Measurements from ENCODE around the gene BROX.
"Not testable (repeated sequence)": the region's sequence is repeated elsewhere in the genome, so short reads cannot be mapped to it uniquely, and the experiment has no call there.

BROX gene

GRCh38 chr1:222712253-222713090 is at the start of gene BROX, which contains the start of gene AIDA:
TSS of gene BROX (plus strand) at chr1:222712564. CDS start at chr1:222715700, 3,136 bp downstream.
TSS of gene AIDA (minus strand) at chr1:222712491. CDS start at chr1:222712317, 174 bp downstream.
- TF ChIP-seq YY1 (IDR thresholded peaks at IDR 0.05; ENCODE audit: insufficient read depth, insufficient read length) (peak; percentile 97), ZNF274 (IDR thresholded peaks at IDR 0.05; ENCODE audit: low read depth, low read length) (no peak), SUZ12 (IDR thresholded peaks at IDR 0.05; ENCODE audit: extremely low read depth, insufficient read depth, insufficient read length) (no peak)
- peak; percentile 85 for DNase-seq (ENCODE audit: low read depth, low spot score)
- H3K27me3 ChIP-seq (ENCODE audit: insufficient read depth, insufficient read length): no peaks in the 10 kb centered on the region
- no peaks in the 10 kb centered on the region for H3K9me3 ChIP-seq (ENCODE audit: insufficient read depth, low read length)
- H3K36me3 ChIP-seq (ENCODE audit: insufficient read depth, insufficient read length, low read length): peaks cover 42% of the 10 kb centered on the region
- H3K9ac ChIP-seq (ENCODE audit: insufficient read length, low read depth): peak within 1 kb of the TSS; percentile 92
- peak within 1 kb of the TSS; percentile 86 for H3K4me3 ChIP-seq (ENCODE audit: insufficient read length, low read depth)
- H3K4me1 ChIP-seq (ENCODE audit: insufficient read depth, insufficient read length): peaks cover 2% of the 10 kb centered on the region

GRCh38 chr1:222663431-222663934 is 48.9 kb upstream of the BROX start:
- no peak overlapping the region for H3K9ac ChIP-seq (ENCODE audit: insufficient read length, low read depth)
- no peaks in the 10 kb centered on the region for H3K4me1 ChIP-seq (ENCODE audit: insufficient read depth, insufficient read length)
- H3K27me3 ChIP-seq (ENCODE audit: insufficient read depth, insufficient read length): no peaks in the 10 kb centered on the region
- H3K9me3 ChIP-seq (ENCODE audit: insufficient read depth, low read length): no peaks in the 10 kb centered on the region
- TF ChIP-seq ZNF274 (IDR thresholded peaks at IDR 0.05; ENCODE audit: low read depth, low read length) (no peak), YY1 (IDR thresholded peaks at IDR 0.05; ENCODE audit: insufficient read depth, insufficient read length) (no peak), SUZ12 (IDR thresholded peaks at IDR 0.05; ENCODE audit: extremely low read depth, insufficient read depth, insufficient read length) (no peak)
- peaks cover 90% of the 10 kb centered on the region for H3K36me3 ChIP-seq (ENCODE audit: insufficient read depth, insufficient read length, low read length)
- H3K4me3 ChIP-seq (ENCODE audit: insufficient read length, low read depth): no peak overlapping the region
- DNase-seq (ENCODE audit: low read depth, low spot score): no peak

DNA sequence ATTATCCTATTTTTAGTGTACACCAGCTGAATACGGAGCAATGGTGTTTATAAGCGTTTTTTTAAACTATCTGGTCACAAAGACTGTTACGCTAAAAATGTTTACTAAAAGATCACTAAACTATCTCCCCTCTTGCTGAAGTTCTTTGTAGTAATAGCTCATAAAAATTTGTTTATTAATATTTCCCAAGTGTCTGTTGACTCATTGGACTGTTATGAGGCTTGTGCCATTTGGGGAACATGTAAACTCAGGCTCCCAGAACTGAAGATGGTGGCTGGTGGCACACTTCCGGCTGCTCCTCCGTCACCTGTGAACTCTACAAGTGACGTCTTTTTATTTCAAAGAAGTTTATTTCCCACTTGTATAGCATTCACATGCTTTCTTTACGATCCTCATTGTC is 46.4 kb upstream of the BROX start:
- DNase-seq (ENCODE audit: low read depth, low spot score): no peak
- Histone ChIP-seq H3K9ac (ENCODE audit: insufficient read length, low read depth) (no peak overlapping the region), H3K27me3 (ENCODE audit: insufficient read depth, insufficient read length) (no peaks in the 10 kb centered on the region), H3K4me1 (ENCODE audit: insufficient read depth, insufficient read length) (no peaks in the 10 kb centered on the region), H3K4me3 (ENCODE audit: insufficient read length, low read depth) (no peak overlapping the region), H3K9me3 (ENCODE audit: insufficient read depth, low read length) (no peaks in the 10 kb centered on the region), H3K36me3 (ENCODE audit: insufficient read depth, insufficient read length, low read length) (peaks cover 75% of the 10 kb centered on the region)
- TF ChIP-seq ZNF274 (IDR thresholded peaks at IDR 0.05; ENCODE audit: low read depth, low read length): no peak
- TF ChIP-seq YY1 (IDR thresholded peaks at IDR 0.05; ENCODE audit: insufficient read depth, insufficient read length): no peak
- no peak for TF ChIP-seq SUZ12 (IDR thresholded peaks at IDR 0.05; ENCODE audit: extremely low read depth, insufficient read depth, insufficient read length)

DNA sequence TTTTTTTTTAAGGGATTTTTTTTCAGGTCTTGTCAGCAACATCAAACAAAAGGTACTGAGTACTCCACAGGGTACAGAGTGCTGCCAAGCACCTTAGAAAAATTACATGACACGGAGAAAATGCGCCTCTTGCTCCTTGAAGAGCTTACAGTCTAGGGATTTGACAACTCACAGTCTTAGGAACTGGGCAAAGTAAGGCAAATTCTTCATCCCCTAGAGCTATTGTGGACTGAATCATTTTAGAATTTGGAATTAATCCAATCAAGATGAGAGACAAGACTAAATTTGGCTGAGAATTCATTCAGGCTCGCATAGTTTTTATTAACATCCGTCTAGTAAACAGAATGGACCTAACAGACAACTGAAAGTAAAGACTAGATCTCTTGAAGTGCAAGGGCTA is 44.2 kb upstream of the BROX start:
- H3K36me3 ChIP-seq (ENCODE audit: insufficient read depth, insufficient read length, low read length): peaks cover 69% of the 10 kb centered on the region
- not testable (repeated sequence) for H3K9me3 ChIP-seq (ENCODE audit: insufficient read depth, low read length); H3K4me3 ChIP-seq (ENCODE audit: insufficient read length, low read depth); DNase-seq (ENCODE audit: low read depth, low spot score); H3K9ac ChIP-seq (ENCODE audit: insufficient read length, low read depth); H3K4me1 ChIP-seq (ENCODE audit: insufficient read depth, insufficient read length); H3K27me3 ChIP-seq (ENCODE audit: insufficient read depth, insufficient read length)

DNA sequence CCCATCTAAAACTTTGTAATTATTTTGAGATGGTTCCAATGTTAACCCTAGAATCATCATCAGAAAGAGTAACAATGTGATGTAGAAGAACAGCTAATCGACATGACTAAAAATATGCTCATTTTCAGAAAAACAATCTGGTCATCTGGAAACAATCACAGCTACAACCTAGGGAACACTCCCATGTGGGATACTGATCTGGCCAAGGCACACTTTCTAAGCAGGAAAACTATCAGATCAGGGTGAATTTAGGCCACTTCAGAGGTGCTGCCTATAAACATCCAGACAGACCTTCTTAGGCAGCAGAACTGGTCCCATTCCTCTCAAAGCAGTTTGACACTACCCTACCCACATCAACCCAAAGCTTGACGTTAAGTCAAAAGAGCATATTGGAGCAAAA is 43.3 kb upstream of the BROX start:
- DNase-seq (ENCODE audit: low read depth, low spot score); H3K27me3 ChIP-seq (ENCODE audit: insufficient read depth, insufficient read length); H3K9ac ChIP-seq (ENCODE audit: insufficient read length, low read depth); H3K4me3 ChIP-seq (ENCODE audit: insufficient read length, low read depth); H3K9me3 ChIP-seq (ENCODE audit: insufficient read depth, low read length); H3K4me1 ChIP-seq (ENCODE audit: insufficient read depth, insufficient read length): not testable (repeated sequence)
- H3K36me3 ChIP-seq (ENCODE audit: insufficient read depth, insufficient read length, low read length): peaks cover 65% of the 10 kb centered on the region

- no peak overlapping the region for H3K4me3 ChIP-seq (ENCODE audit: insufficient read length, low read depth)
- no peak for TF ChIP-seq SUZ12 (IDR thresholded peaks at IDR 0.05; ENCODE audit: extremely low read depth, insufficient read depth, insufficient read length)
- no peak for TF ChIP-seq ZNF274 (IDR thresholded peaks at IDR 0.05; ENCODE audit: low read depth, low read length)
- no peak for TF ChIP-seq YY1 (IDR thresholded peaks at IDR 0.05; ENCODE audit: insufficient read depth, insufficient read length)
- no peaks in the 10 kb centered on the region for H3K9me3 ChIP-seq (ENCODE audit: insufficient read depth, low read length)
- DNase-seq (ENCODE audit: low read depth, low spot score): no peak
- H3K9ac ChIP-seq (ENCODE audit: insufficient read length, low read depth): no peak overlapping the region
- peaks cover 58% of the 10 kb centered on the region for H3K36me3 ChIP-seq (ENCODE audit: insufficient read depth, insufficient read length, low read length)
- H3K4me1 ChIP-seq (ENCODE audit: insufficient read depth, insufficient read length): no peaks in the 10 kb centered on the region
- H3K27me3 ChIP-seq (ENCODE audit: insufficient read depth, insufficient read length): no peaks in the 10 kb centered on the region
These were observed 42.3 kb upstream of the BROX start for GRCh38 chr1:222670110-222670509.

GRCh38 chr1:222680080-222680479 is 32.3 kb upstream of the BROX start:
- H3K9ac ChIP-seq (ENCODE audit: insufficient read length, low read depth): no peak overlapping the region
- peaks cover 59% of the 10 kb centered on the region for H3K36me3 ChIP-seq (ENCODE audit: insufficient read depth, insufficient read length, low read length)
- TF ChIP-seq ZNF274 (IDR thresholded peaks at IDR 0.05; ENCODE audit: low read depth, low read length): no peak
- TF ChIP-seq YY1 (IDR thresholded peaks at IDR 0.05; ENCODE audit: insufficient read depth, insufficient read length): no peak
- TF ChIP-seq SUZ12 (IDR thresholded peaks at IDR 0.05; ENCODE audit: extremely low read depth, insufficient read depth, insufficient read length): no peak
- no peak for DNase-seq (ENCODE audit: low read depth, low spot score)
- no peaks in the 10 kb centered on the region for H3K27me3 ChIP-seq (ENCODE audit: insufficient read depth, insufficient read length)
- H3K9me3 ChIP-seq (ENCODE audit: insufficient read depth, low read length): no peaks in the 10 kb centered on the region
- no peaks in the 10 kb centered on the region for H3K4me1 ChIP-seq (ENCODE audit: insufficient read depth, insufficient read length)
- H3K4me3 ChIP-seq (ENCODE audit: insufficient read length, low read depth): no peak overlapping the region

Measured in NT2/D1 (cell line).